HG02938 (cell line): Measurements from ENCODE around the gene NSDHL.
"Not testable (repeated sequence)": the region's sequence is repeated elsewhere in the genome, so short reads cannot be mapped to it uniquely, and the experiment has no call there.

Experiments
- ATAC-seq: cut with Tn5 transposase; IDR thresholded peaks from one replicate; pipeline ENCODE4 v1.9.1; 2021; ENCODE audit warnings: mild to moderate bottlenecking, moderate library complexity; ENCODE audit not compliant: unreplicated experiment

Gene NSDHL

GRCh38 chrX:152830312-152831305, at the start of gene NSDHL, which contains the start of gene CETN2:
TSS of gene NSDHL (plus strand) at chrX:152831063. CDS start at chrX:152846325, 15,262 bp downstream.
TSS of gene CETN2 (minus strand) at chrX:152830757. CDS start at chrX:152830710, 47 bp downstream.
- peak; percentile 98 for ATAC-seq

GRCh38 chrX:152787062-152787461, 43.8 kb upstream of the NSDHL start:
- peak; percentile 68 for ATAC-seq

GRCh38 chrX:152798945-152799344, 31.9 kb upstream of the NSDHL start:
- ATAC-seq: no peak

GRCh38 chrX:152806035-152806434, 24.8 kb upstream of the NSDHL start:
- no peak for ATAC-seq

GRCh38 chrX:152810403-152810802, 20.5 kb upstream of the NSDHL start:
- no peak for ATAC-seq

GRCh38 chrX:152813206-152813605, 17.7 kb upstream of the NSDHL start:
- ATAC-seq: no peak

GRCh38 chrX:152814048-152814447, 16.8 kb upstream of the NSDHL start:
- ATAC-seq: no peak

- ATAC-seq: no peak
Measured at GRCh38 chrX:152817078-152817764, 13.6 kb upstream of the NSDHL start.

GRCh38 chrX:152818356-152818755, 12.5 kb upstream of the NSDHL start:
- ATAC-seq: no peak

- ATAC-seq: no peak
Measured at GRCh38 chrX:152819266-152819665, 11.6 kb upstream of the NSDHL start.

- ATAC-seq: no peak
Measured at GRCh38 chrX:152819732-152820131, 11.1 kb upstream of the NSDHL start.

GRCh38 chrX:152821145-152821765, 9.6 kb upstream of the NSDHL start:
- ATAC-seq: no peak

GRCh38 chrX:152822383-152823086, 8.3 kb upstream of the NSDHL start:
- ATAC-seq: no peak

GRCh38 chrX:152823657-152824056, 7.2 kb upstream of the NSDHL start:
- no peak for ATAC-seq

- no peak for ATAC-seq
Measured at GRCh38 chrX:152824841-152825374, 6.0 kb upstream of the NSDHL start.

GRCh38 chrX:152831391-152831790, 528 bp downstream of the NSDHL start:
- ATAC-seq: no peak

- no peak for ATAC-seq
Measured at GRCh38 chrX:152832520-152832919, 1.7 kb downstream of the NSDHL start.

- no peak for ATAC-seq
Measured at GRCh38 chrX:152833378-152833777, 2.5 kb downstream of the NSDHL start.

GRCh38 chrX:152835470-152835869, 4.6 kb downstream of the NSDHL start:
- not testable (repeated sequence) for ATAC-seq

GRCh38 chrX:152842772-152843338, 12.0 kb downstream of the NSDHL start:
- no peak for ATAC-seq
